AG10803 (cell line): ENCODE data around the gene SRGAP3.
"Not testable (repeated sequence)": the region's sequence is repeated elsewhere in the genome, so short reads cannot be mapped to it uniquely, and the experiment has no call there.

ENCODE experiments used
- DNase-seq: peaks from one replicate; pipeline ENCODE4 v3.0.0; 2010; ENCODE audit warnings: low read depth
- H3K4me3 ChIP-seq: 2 replicates; pipeline ENCODE4 v1.5.1; 2011; ENCODE audit warnings: mild to moderate bottlenecking, low read length, control low read depth
- CTCF ChIP-seq: conservative IDR thresholded peaks from 2 replicates; pipeline ENCODE4 v1.5.1; 2011; ENCODE audit warnings: mild to moderate bottlenecking, low read length, control low read depth, inconsistent platforms

Gene SRGAP3

GRCh38 chr3:9249273-9250192, at the start of gene SRGAP3:
Gene SRGAP3 (minus strand): TSS chr3:9249646. CDS start chr3:9248951, 695 bp downstream.
- H3K4me3 ChIP-seq = peak within 1 kb of the TSS; percentile 69
- peak; percentile 78 for DNase-seq
- TF ChIP-seq CTCF = peak; percentile 57

- no peak for DNase-seq
- no peak for TF ChIP-seq CTCF
- no peak overlapping the region for H3K4me3 ChIP-seq
Observed at GRCh38 chr3:9298236-9298635, 48.8 kb upstream of the SRGAP3 start.

GRCh38 chr3:9296241-9296640, 46.8 kb upstream of the SRGAP3 start:
- DNase-seq = no peak
- no peak for TF ChIP-seq CTCF
- no peak overlapping the region for H3K4me3 ChIP-seq

GRCh38 chr3:9295007-9295406, 45.6 kb upstream of the SRGAP3 start:
- TF ChIP-seq CTCF = no peak
- no peak overlapping the region for H3K4me3 ChIP-seq
- no peak for DNase-seq

- not testable (repeated sequence) for H3K4me3 ChIP-seq, DNase-seq
Observed at GRCh38 chr3:9293953-9294352, 44.5 kb upstream of the SRGAP3 start.

- no peak for TF ChIP-seq CTCF
- no peak for DNase-seq
- H3K4me3 ChIP-seq = no peak overlapping the region
Observed at GRCh38 chr3:9293076-9293475, 43.6 kb upstream of the SRGAP3 start.

- TF ChIP-seq CTCF = no peak
- DNase-seq = no peak
- no peak overlapping the region for H3K4me3 ChIP-seq
Observed at GRCh38 chr3:9292516-9292915, 43.1 kb upstream of the SRGAP3 start.
